Left ventricle myocardium inferior (tissue), 1 donor: ENCODE measurements around the gene ZNF497. TPM values are rescaled to one million over a fixed set of nuclear protein-coding genes. Genes with fewer than 3 reads are reported as not detected.

Source experiments
- DNase-seq: peaks from one replicate; pipeline ENCODE4 v3.0.0-alpha.2; 2020
- H3K27ac ChIP-seq: fragments of 200-600 bp; replicated peaks from 2 replicates; pipeline ENCODE4 v1.8.0; 2021
- H3K27me3 ChIP-seq: fragments of 200-600 bp; 2 replicates; pipeline ENCODE4 v1.8.0; 2021; ENCODE audit warnings: low read depth
- H3K36me3 ChIP-seq: fragments of 200-600 bp; 2 replicates; pipeline ENCODE4 v1.8.0; 2021
- H3K4me1 ChIP-seq: fragments of 200-600 bp; 2 replicates; pipeline ENCODE4 v1.8.0; 2021
- H3K4me3 ChIP-seq: fragments of 200-600 bp; 2 replicates; pipeline ENCODE4 v1.8.0; 2021; ENCODE audit warnings: mild to moderate bottlenecking, moderate library complexity
- H3K9me3 ChIP-seq: fragments of 200-600 bp; replicated peaks from 2 replicates; pipeline ENCODE4 v1.8.0; 2021
- CTCF ChIP-seq: fragments of 200-600 bp; IDR thresholded peaks from 2 replicates; pipeline ENCODE4 v1.8.0; 2021; ENCODE audit warnings: antibody characterized with exemption, mild to moderate bottlenecking, borderline replicate concordance
- intact Hi-C: fragments of 100-400 bp; cut with micrococcal nuclease; formaldehyde crosslinking; loops from one replicate; pipeline ENCODE4 v1.11.0; 2022
- total RNA-seq: library from RNA; stranded (reverse); fragmentation: NEBNext Ultra II Directional; extraction: Animal tissue kit (Norgen Biotek cat#: 25700); gene quantifications from one replicate; pipeline ENCODE4 v1.2.1, GENCODE V29; 2021
- donor health status: DM: no; HTN: yes; CAD: no; lungs with severe emphysema.

The ZNF497 gene
- total RNA-seq, 1 donor from 2014 or later, result 0.41 TPM

DNA sequence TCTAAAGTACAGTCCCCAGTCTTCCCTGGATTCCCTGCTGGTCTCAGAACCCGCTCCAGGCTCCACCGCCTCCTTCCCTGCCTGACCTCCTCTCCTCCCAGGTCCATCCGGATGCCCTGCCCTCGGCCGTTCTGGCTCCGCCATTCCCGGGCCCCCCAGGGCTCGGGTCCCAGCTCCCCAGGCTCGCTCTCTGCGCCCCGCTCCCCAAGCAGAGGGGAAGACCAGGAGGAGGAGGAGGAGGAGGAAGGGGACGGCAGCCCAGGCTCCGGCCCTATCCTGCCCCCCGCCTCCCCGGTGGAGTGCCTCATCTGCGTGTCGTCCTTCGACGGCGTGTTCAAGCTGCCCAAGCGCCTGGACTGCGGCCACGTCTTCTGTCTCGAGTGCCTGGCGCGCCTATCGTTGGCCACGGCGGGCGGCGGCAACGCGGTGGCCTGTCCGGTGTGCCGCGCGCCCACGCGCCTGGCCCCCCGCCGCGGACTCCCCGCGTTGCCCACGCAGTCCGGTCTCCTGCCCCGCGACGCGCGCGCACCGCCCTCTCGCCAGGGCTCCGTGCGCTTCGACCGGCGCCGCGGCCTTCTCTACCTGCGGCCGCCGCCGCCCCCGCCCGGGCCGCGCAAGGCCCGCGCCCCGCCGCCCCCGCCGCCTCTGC lies 33.6 kb upstream of the ZNF497 start:
- H3K27me3 ChIP-seq, result peaks cover 34% of the 10 kb centered on the region
- H3K36me3 ChIP-seq, result peaks cover 41% of the 10 kb centered on the region
- DNase-seq, result no peak
- peak overlapping the region; percentile 33 for H3K4me3 ChIP-seq
- H3K9me3 ChIP-seq, result no peaks in the 10 kb centered on the region
- no peak overlapping the region for H3K27ac ChIP-seq
- no peak for TF ChIP-seq CTCF
- H3K4me1 ChIP-seq, result peaks cover 24% of the 10 kb centered on the region
- intact Hi-C loops, result no loop called here

- no peak for DNase-seq
- Histone ChIP-seq H3K36me3 (peaks cover 48% of the 10 kb centered on the region), H3K27ac (no peak within 1 kb of the TSS)
Observed at GRCh38 chr19:58395220-58395978, 32.8 kb upstream of the ZNF497 start, which contains the start of gene RNF225. RNF225 (plus strand) TSS chr19:58395656; CDS start chr19:58396090, 434 bp downstream.

GRCh38 chr19:58394821-58395219 lies 32.3 kb upstream of the ZNF497 start:
- no peaks in the 10 kb centered on the region for H3K9me3 ChIP-seq
- intact Hi-C loops, result no loop called here
- no peak overlapping the region for H3K4me3 ChIP-seq
- H3K27me3 ChIP-seq, result peaks cover 34% of the 10 kb centered on the region
- no peak for TF ChIP-seq CTCF
- H3K4me1 ChIP-seq, result peaks cover 25% of the 10 kb centered on the region
- peaks cover 54% of the 10 kb centered on the region for H3K36me3 ChIP-seq
- DNase-seq, result no peak
- no peak overlapping the region for H3K27ac ChIP-seq

More at GRCh38 chr19:58395220-58395978, 32.8 kb upstream of the ZNF497 start, which contains the start of gene RNF225:
- intact Hi-C loops, result no loop called here
- peak within 1 kb of the TSS; percentile 33 for H3K4me3 ChIP-seq
- peaks cover 24% of the 10 kb centered on the region for H3K4me1 ChIP-seq
- H3K9me3 ChIP-seq, result no peaks in the 10 kb centered on the region
- TF ChIP-seq CTCF, result no peak
- peaks cover 34% of the 10 kb centered on the region for H3K27me3 ChIP-seq

- Histone ChIP-seq H3K27me3 (peaks cover 34% of the 10 kb centered on the region), H3K4me3 (no peak overlapping the region), H3K36me3 (peaks cover 65% of the 10 kb centered on the region), H3K4me1 (peaks cover 35% of the 10 kb centered on the region), H3K27ac (no peak overlapping the region), H3K9me3 (no peaks in the 10 kb centered on the region)
- intact Hi-C loops, result no loop called here
- no peak for TF ChIP-seq CTCF
- no peak for DNase-seq
Observed at GRCh38 chr19:58393725-58394033, 31.1 kb upstream of the ZNF497 start.

DNA sequence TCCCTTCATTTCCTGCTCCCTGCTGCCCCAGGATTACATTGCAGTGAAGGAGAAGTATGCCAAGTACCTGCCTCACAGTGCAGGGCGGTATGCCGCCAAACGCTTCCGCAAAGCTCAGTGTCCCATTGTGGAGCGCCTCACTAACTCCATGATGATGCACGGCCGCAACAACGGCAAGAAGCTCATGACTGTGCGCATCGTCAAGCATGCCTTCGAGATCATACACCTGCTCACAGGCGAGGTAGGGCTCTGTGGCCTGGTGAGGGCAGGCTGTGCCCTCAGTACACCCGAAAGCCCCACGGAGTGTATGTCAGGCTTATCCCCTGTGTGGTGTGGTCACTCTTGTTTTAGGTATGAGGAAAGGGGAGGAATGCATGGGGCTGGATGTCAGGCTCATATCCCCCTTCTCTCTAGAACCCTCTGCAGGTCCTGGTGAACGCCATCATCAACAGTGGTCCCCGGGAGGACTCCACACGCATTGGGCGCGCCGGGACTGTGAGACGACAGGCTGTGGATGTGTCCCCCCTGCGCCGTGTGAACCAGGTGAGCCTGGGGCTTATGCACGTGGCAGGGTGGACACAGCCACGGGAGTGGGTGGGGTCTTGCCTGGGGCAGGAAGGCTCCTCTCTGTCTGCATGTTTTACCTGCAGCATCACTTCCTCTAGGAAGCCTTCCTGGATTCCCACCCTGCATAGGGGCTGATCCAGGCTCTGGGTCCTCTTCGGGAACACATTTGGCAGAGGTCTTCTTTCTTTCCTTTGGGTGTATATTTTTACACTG lies 30.6 kb upstream of the ZNF497 start:
- Histone ChIP-seq H3K27me3 (peaks cover 30% of the 10 kb centered on the region), H3K36me3 (peaks cover 70% of the 10 kb centered on the region)
- DNase-seq, result no peak

More for the DNA sequence above, 30.6 kb upstream of the ZNF497 start:
- H3K27ac ChIP-seq, result no peak overlapping the region
- intact Hi-C loops, result no loop called here
- TF ChIP-seq CTCF, result no peak
- no peak overlapping the region for H3K4me3 ChIP-seq
- no peaks in the 10 kb centered on the region for H3K9me3 ChIP-seq
- peaks cover 40% of the 10 kb centered on the region for H3K4me1 ChIP-seq
